Erythroblast (primary cell): ENCODE measurements around the gene OR10J5.

Source experiments
- GATA1 ChIP-seq: IDR thresholded peaks from 2 replicates; pipeline ENCODE4 v1.6.1; 2011; ENCODE audit warnings: low read depth, mild to moderate bottlenecking, control low read depth, low read length, moderate library complexity
- POLR2A ChIP-seq: IDR thresholded peaks from 2 replicates; pipeline ENCODE4 v1.6.1; 2011; ENCODE audit warnings: mild to moderate bottlenecking, low read length

GRCh38 chr1:159584536-159584935, 48.7 kb upstream of the OR10J5 start:
- TF ChIP-seq POLR2A (no peak), GATA1 (no peak)
